Measurements from ENCODE around the gene EPHB2.

GRCh38 chr1:22925111-22925510 lies 214.5 kb downstream of the EPHB2 start:
- TF ChIP-seq POLR2AphosphoS5 (IDR thresholded peaks at IDR 0.05; ENCODE audit: insufficient read depth, low read depth, low read length) (no peak), MAX (IDR thresholded peaks at IDR 0.05; ENCODE audit: insufficient read depth, insufficient read length) (no peak), CTCF (IDR thresholded peaks at IDR 0.05; ENCODE audit: extremely low read depth in 1 of 2, insufficient read depth in 1 of 2, low read depth in 1 of 2, low read length in 2 of 2) (no peak), POLR2A (IDR thresholded peaks at IDR 0.05; ENCODE audit: low read depth, low read length) (no peak), JUN (IDR thresholded peaks at IDR 0.05; ENCODE audit: borderline replicate concordance, insufficient read depth, insufficient read length, low read depth) (no peak)
